Coronary artery (tissue), 2 donors: Measurements from ENCODE around the gene ITGA1.

Experiments
- DNase-seq: peaks from one replicate; pipeline ENCODE4 v3.0.0-alpha.2; 2017; ENCODE audit warnings: low spot score
- H3K27ac ChIP-seq, 2 donors: fragments of 200-600 bp; sonication (generic); one replicate each; pipeline ENCODE4 v1.5.1; 2016 to 2019
- H3K4me3 ChIP-seq: fragments of 200-600 bp; sonication (generic); 2 replicates; pipeline ENCODE4 v1.5.1; 2016; ENCODE audit warnings: mild to moderate bottlenecking, moderate library complexity
- CTCF ChIP-seq: fragments of 200-600 bp; sonication (generic); IDR thresholded peaks from one replicate; pipeline ENCODE4 v1.5.1; 2019; ENCODE audit warnings: antibody characterized with exemption

Gene ITGA1

GRCh38 chr5:52759331-52759730 lies 28.4 kb upstream of the ITGA1 start:
- TF ChIP-seq CTCF, result no peak
- Histone ChIP-seq H3K4me3 (no peak overlapping the region), H3K27ac (no peak overlapping the region)
- no peak for DNase-seq

- no peak for DNase-seq
- no peak overlapping the region for H3K27ac ChIP-seq
- H3K4me3 ChIP-seq, result no peak overlapping the region
- TF ChIP-seq CTCF, result no peak
Observed at GRCh38 chr5:52760695-52761366, 26.9 kb upstream of the ITGA1 start.

- TF ChIP-seq CTCF, result no peak
- Histone ChIP-seq H3K27ac (no peak overlapping the region), H3K4me3 (no peak overlapping the region)
- DNase-seq, result no peak
Observed at GRCh38 chr5:52767217-52767743, 20.4 kb upstream of the ITGA1 start.

GRCh38 chr5:52767766-52768480 lies 19.8 kb upstream of the ITGA1 start:
- no peak for DNase-seq
- TF ChIP-seq CTCF, result no peak
- Histone ChIP-seq H3K27ac (no peak overlapping the region), H3K4me3 (no peak overlapping the region)

GRCh38 chr5:52769061-52769460 lies 18.7 kb upstream of the ITGA1 start:
- no peak for DNase-seq
- no peak overlapping the region for H3K27ac ChIP-seq
- no peak for TF ChIP-seq CTCF
- H3K4me3 ChIP-seq, result no peak overlapping the region

GRCh38 chr5:52770287-52770939 lies 17.3 kb upstream of the ITGA1 start:
- no peak for DNase-seq
- Histone ChIP-seq H3K4me3 (no peak overlapping the region), H3K27ac (no peak overlapping the region)
- TF ChIP-seq CTCF, result no peak
